Measurements from ENCODE around the gene TBL1XR1.

DNA sequence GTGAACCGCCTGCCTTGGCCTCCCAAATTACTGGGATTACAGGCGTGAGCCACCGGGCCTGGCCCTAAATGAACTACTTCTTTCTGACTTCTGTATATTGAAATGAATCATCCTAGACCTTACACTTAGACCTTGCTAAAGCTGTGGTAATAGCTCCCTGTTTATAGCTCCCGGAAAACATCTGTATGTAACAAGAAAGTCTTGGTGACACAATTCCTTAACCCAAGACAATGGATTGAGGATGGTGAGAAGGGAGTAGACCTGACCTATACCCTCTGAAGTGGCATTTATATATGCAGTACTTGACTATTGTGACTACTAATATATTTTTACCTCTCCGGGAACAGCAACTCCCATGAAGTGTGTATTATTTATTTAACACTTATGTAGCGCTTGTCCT is 48.0 kb upstream of the TBL1XR1 start:
- no peak for TF ChIP-seq POLR2A (IDR thresholded peaks at IDR 0.05; ENCODE audit: low read length)
- TF ChIP-seq GATA1 (IDR thresholded peaks at IDR 0.05; ENCODE audit: low read depth, low read length), result no peak
